Peyer's patch (tissue), 4 donors: ENCODE data around the gene BCKDHB.

Experiments used
- POLR2A ChIP-seq, 2 donors: fragments of 450-650 bp; IDR thresholded peaks; one replicate each; pipeline ENCODE4 v1.5.1; 2017; ENCODE audit warnings: antibody characterized with exemption in 2 of 2, mild to moderate bottlenecking in 2 of 2, moderate library complexity in 2 of 2
- TF ChIP-seq, protein P1 (sequence below), 6 experiments: fragments of 450-650 bp in 4 of 6; fragments of 200-600 bp in 2 of 6; sonication (generic) in 1 of 6; IDR thresholded peaks; one replicate each; pipeline ENCODE4 v1.5.1; 2017 to 2019; ENCODE audit warnings: antibody characterized with exemption in 6 of 6, mild to moderate bottlenecking in 3 of 6, moderate library complexity in 1 of 6

DNA sequence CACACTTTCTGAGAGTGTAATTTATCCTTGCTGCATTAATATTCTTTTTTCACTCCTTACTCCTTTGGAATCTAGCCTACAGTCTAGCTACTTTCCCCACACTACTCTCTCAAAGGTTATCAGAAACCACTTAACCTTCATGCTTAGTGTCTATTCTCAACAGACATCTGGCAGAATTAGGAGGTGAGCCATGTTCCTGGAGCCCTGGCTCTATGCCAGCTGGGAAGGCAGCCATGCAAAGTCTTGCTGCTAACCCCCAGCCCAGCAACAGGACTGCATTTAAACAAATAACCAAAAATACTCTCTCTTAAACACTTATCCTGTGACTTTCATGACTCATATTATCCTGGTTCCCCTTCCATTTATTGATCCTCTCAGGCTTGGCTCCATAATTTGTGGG, 260.2 kb downstream of the BCKDHB start:
- TF ChIP-seq, protein P1, sequence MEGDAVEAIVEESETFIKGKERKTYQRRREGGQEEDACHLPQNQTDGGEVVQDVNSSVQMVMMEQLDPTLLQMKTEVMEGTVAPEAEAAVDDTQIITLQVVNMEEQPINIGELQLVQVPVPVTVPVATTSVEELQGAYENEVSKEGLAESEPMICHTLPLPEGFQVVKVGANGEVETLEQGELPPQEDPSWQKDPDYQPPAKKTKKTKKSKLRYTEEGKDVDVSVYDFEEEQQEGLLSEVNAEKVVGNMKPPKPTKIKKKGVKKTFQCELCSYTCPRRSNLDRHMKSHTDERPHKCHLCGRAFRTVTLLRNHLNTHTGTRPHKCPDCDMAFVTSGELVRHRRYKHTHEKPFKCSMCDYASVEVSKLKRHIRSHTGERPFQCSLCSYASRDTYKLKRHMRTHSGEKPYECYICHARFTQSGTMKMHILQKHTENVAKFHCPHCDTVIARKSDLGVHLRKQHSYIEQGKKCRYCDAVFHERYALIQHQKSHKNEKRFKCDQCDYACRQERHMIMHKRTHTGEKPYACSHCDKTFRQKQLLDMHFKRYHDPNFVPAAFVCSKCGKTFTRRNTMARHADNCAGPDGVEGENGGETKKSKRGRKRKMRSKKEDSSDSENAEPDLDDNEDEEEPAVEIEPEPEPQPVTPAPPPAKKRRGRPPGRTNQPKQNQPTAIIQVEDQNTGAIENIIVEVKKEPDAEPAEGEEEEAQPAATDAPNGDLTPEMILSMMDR (IDR thresholded peaks at IDR 0.05): no peak
- TF ChIP-seq POLR2A (IDR thresholded peaks at IDR 0.05): no peak
